ENCODE results near the gene CLINT1.

Gene CLINT1

GRCh38 chr5:157743163-157744050 is 115.5 kb downstream of the CLINT1 start, which contains the start of gene LSM11:
TSS of gene LSM11 (plus strand) at chr5:157743712. CDS start at chr5:157743751, 39 bp downstream.
- DNase-seq (ENCODE audit: low spot score) (peak; percentile 95), ATAC-seq (ENCODE audit: low read depth) (peak; percentile 89)
- H3K4me1 ChIP-seq (ENCODE audit: insufficient read depth, poor library complexity, severe bottlenecking): peaks cover 2% of the 10 kb centered on the region
- H3K9me3 ChIP-seq (ENCODE audit: severe bottlenecking): no peaks in the 10 kb centered on the region
- H3K27ac ChIP-seq (ENCODE audit: poor library complexity, severe bottlenecking): peak within 1 kb of the TSS; percentile 46
- peaks cover 9% of the 10 kb centered on the region for H3K36me3 ChIP-seq (ENCODE audit: low read depth)
- H3K4me3 ChIP-seq (ENCODE audit: severe bottlenecking): peak within 1 kb of the TSS; percentile 96
- H3K27me3 ChIP-seq (ENCODE audit: insufficient read depth, poor library complexity, severe bottlenecking): no peaks in the 10 kb centered on the region
- peak; percentile 100 for TF ChIP-seq CTCF (IDR thresholded peaks at IDR 0.05; ENCODE audit: poor library complexity, severe bottlenecking)

- TF ChIP-seq CTCF (IDR thresholded peaks at IDR 0.05; ENCODE audit: poor library complexity, severe bottlenecking): no peak
- Histone ChIP-seq H3K27ac (ENCODE audit: poor library complexity, severe bottlenecking) (no peak overlapping the region), H3K4me3 (ENCODE audit: severe bottlenecking) (no peak overlapping the region), H3K27me3 (ENCODE audit: insufficient read depth, poor library complexity, severe bottlenecking) (no peaks in the 10 kb centered on the region), H3K4me1 (ENCODE audit: insufficient read depth, poor library complexity, severe bottlenecking) (no peaks in the 10 kb centered on the region), H3K36me3 (ENCODE audit: low read depth) (peaks cover 27% of the 10 kb centered on the region), H3K9me3 (ENCODE audit: severe bottlenecking) (no peaks in the 10 kb centered on the region)
- no peak for DNase-seq (ENCODE audit: low spot score)
- no peak for ATAC-seq (ENCODE audit: low read depth)
Measured at GRCh38 chr5:157741131-157741530, 117.8 kb downstream of the CLINT1 start.

GRCh38 chr5:157740229-157740610 is 118.7 kb downstream of the CLINT1 start:
- Histone ChIP-seq H3K27ac (ENCODE audit: poor library complexity, severe bottlenecking) (no peak overlapping the region), H3K36me3 (ENCODE audit: low read depth) (peaks cover 35% of the 10 kb centered on the region), H3K9me3 (ENCODE audit: severe bottlenecking) (no peaks in the 10 kb centered on the region), H3K4me1 (ENCODE audit: insufficient read depth, poor library complexity, severe bottlenecking) (no peaks in the 10 kb centered on the region), H3K4me3 (ENCODE audit: severe bottlenecking) (no peak overlapping the region), H3K27me3 (ENCODE audit: insufficient read depth, poor library complexity, severe bottlenecking) (no peaks in the 10 kb centered on the region)
- ATAC-seq (ENCODE audit: low read depth) (no peak), DNase-seq (ENCODE audit: low spot score) (no peak)
- peak; percentile 53 for TF ChIP-seq CTCF (IDR thresholded peaks at IDR 0.05; ENCODE audit: poor library complexity, severe bottlenecking)

GRCh38 chr5:157739388-157740228 is 119.3 kb downstream of the CLINT1 start:
- TF ChIP-seq CTCF (IDR thresholded peaks at IDR 0.05; ENCODE audit: poor library complexity, severe bottlenecking): no peak
- ATAC-seq (ENCODE audit: low read depth): no peak
- H3K36me3 ChIP-seq (ENCODE audit: low read depth): peaks cover 38% of the 10 kb centered on the region

More at GRCh38 chr5:157739388-157740228, 119.3 kb downstream of the CLINT1 start:
- no peak for DNase-seq (ENCODE audit: low spot score)
- Histone ChIP-seq H3K27me3 (ENCODE audit: insufficient read depth, poor library complexity, severe bottlenecking) (no peaks in the 10 kb centered on the region), H3K9me3 (ENCODE audit: severe bottlenecking) (no peaks in the 10 kb centered on the region), H3K4me1 (ENCODE audit: insufficient read depth, poor library complexity, severe bottlenecking) (no peaks in the 10 kb centered on the region), H3K4me3 (ENCODE audit: severe bottlenecking) (no peak overlapping the region), H3K27ac (ENCODE audit: poor library complexity, severe bottlenecking) (no peak overlapping the region)
